Trophoblast cell (in vitro differentiated cells and primary cell): ENCODE measurements around the gene PAMR1.

Source experiments
- DNase-seq, 2 donors: peaks; one replicate each; pipeline ENCODE4 v3.0.0-alpha.2; 2016
- H2AFZ ChIP-seq: 2 replicates; pipeline ENCODE4 v1.6.1; 2013; ENCODE audit warnings: low read length, moderate library complexity, mild to moderate bottlenecking; ENCODE audit not compliant: insufficient read depth, poor library complexity
- H2AK5ac ChIP-seq: 2 replicates; pipeline ENCODE4 v1.6.1; 2013; ENCODE audit warnings: mild to moderate bottlenecking, low read length
- H2BK120ac ChIP-seq: 2 replicates; pipeline ENCODE4 v1.6.1; 2013; ENCODE audit warnings: low read length, mild to moderate bottlenecking, moderate library complexity; ENCODE audit not compliant: insufficient read depth, poor library complexity
- H2BK12ac ChIP-seq: 2 replicates; pipeline ENCODE4 v1.6.1; 2013; ENCODE audit warnings: mild to moderate bottlenecking, low read length, moderate library complexity
- H2BK5ac ChIP-seq: 2 replicates; pipeline ENCODE4 v1.6.1; 2013; ENCODE audit warnings: low read length, low read depth, moderate library complexity, mild to moderate bottlenecking; ENCODE audit not compliant: poor library complexity
- H3K14ac ChIP-seq: 2 replicates; pipeline ENCODE4 v1.6.1; 2013; ENCODE audit warnings: mild to moderate bottlenecking, low read length
- H3K18ac ChIP-seq: 2 replicates; pipeline ENCODE4 v1.6.1; 2013; ENCODE audit warnings: mild to moderate bottlenecking, low read length
- H3K23ac ChIP-seq: 2 replicates; pipeline ENCODE4 v1.6.1; 2013; ENCODE audit warnings: low read length
- H3K27ac ChIP-seq: 2 replicates; pipeline ENCODE4 v1.5.1; 2013; ENCODE audit warnings: low read depth, mild to moderate bottlenecking, inconsistent platforms, low read length, moderate library complexity
- H3K27me3 ChIP-seq: 2 replicates; pipeline ENCODE4 v1.6.1; 2013; ENCODE audit warnings: inconsistent platforms, mild to moderate bottlenecking, low read length, moderate library complexity; ENCODE audit not compliant: insufficient read depth
- H3K36me3 ChIP-seq, 2 experiments: 1 replicate in 1 of 2; 2 replicates in 1 of 2; pipeline ENCODE4 v1.6.1; 2013; ENCODE audit warnings: low read length in 2 of 2, mild to moderate bottlenecking in 2 of 2, moderate library complexity in 1 of 2; ENCODE audit not compliant: insufficient read depth in 2 of 2, control insufficient read depth in 1 of 2
- H3K4ac ChIP-seq: 2 replicates; pipeline ENCODE4 v1.6.1; 2013; ENCODE audit warnings: low read depth, mild to moderate bottlenecking, low read length, moderate library complexity
- H3K4me1 ChIP-seq, 2 experiments: 1 replicate in 1 of 2; 2 replicates in 1 of 2; pipeline ENCODE4 v1.6.1; 2013; ENCODE audit warnings: low read length in 2 of 2, mild to moderate bottlenecking in 2 of 2, moderate library complexity in 1 of 2; ENCODE audit not compliant: insufficient read depth in 2 of 2, control insufficient read depth in 1 of 2
- H3K4me2 ChIP-seq: 2 replicates; pipeline ENCODE4 v1.6.1; 2013; ENCODE audit warnings: inconsistent platforms, mild to moderate bottlenecking, low read length, moderate library complexity
- H3K4me3 ChIP-seq: 2 replicates; pipeline ENCODE4 v1.5.1; 2013; ENCODE audit warnings: mild to moderate bottlenecking, low read depth, low read length, inconsistent platforms
- H3K79me1 ChIP-seq: one replicate; pipeline ENCODE4 v1.6.1; 2013; ENCODE audit warnings: low read length
- H3K79me2 ChIP-seq: 2 replicates; pipeline ENCODE4 v1.6.1; 2013; ENCODE audit warnings: low read length, mild to moderate bottlenecking; ENCODE audit not compliant: control insufficient read depth, insufficient read depth, poor library complexity
- H3K9ac ChIP-seq: 2 replicates; pipeline ENCODE4 v1.6.1; 2013; ENCODE audit warnings: mild to moderate bottlenecking, low read length
- H3K9me3 ChIP-seq: 2 replicates; pipeline ENCODE4 v1.6.1; 2013; ENCODE audit warnings: low read depth, mild to moderate bottlenecking, control low read depth, inconsistent platforms, low read length; ENCODE audit not compliant: insufficient read depth
- H4K12ac ChIP-seq: 2 replicates; pipeline ENCODE4 v1.6.1; 2013; ENCODE audit warnings: low read depth, mild to moderate bottlenecking, low read length, moderate library complexity
- H4K8ac ChIP-seq: 2 replicates; pipeline ENCODE4 v1.6.1; 2013; ENCODE audit warnings: low read depth, mild to moderate bottlenecking, low read length, moderate library complexity
- H4K91ac ChIP-seq: one replicate; pipeline ENCODE4 v1.6.1; 2013; ENCODE audit warnings: low read depth, mild to moderate bottlenecking, low read length, moderate library complexity
- WGBS: extraction: QIAGEN DNeasy Blood & Tissue Kit; methylation state at CpG from one replicate; pipeline ENCODE4 v1.1.7; 2013; ENCODE audit warnings: missing lambda C conversion rate; ENCODE audit not compliant: insufficient read length, insufficient coverage; ENCODE audit errors: extremely low coverage; 5-methylcytosine and 5-hydroxymethylcytosine counted together

PAMR1 gene

GRCh38 chr11:35526370-35526792 lies 965 bp upstream of the PAMR1 start:
- Histone ChIP-seq H3K23ac (no peak overlapping the region), H3K4me3 (no peak overlapping the region), H3K18ac (no peak overlapping the region), H3K14ac (no peak overlapping the region), H3K4me2 (peak overlapping the region; percentile 57), H2BK120ac (no peak overlapping the region), H4K8ac (no peak overlapping the region), H3K27ac (no peak overlapping the region), H3K4ac (no peak overlapping the region), H3K79me1 (no peaks in the 10 kb centered on the region), H4K91ac (no peak overlapping the region), H3K4me1 (peaks cover 9 to 12% of the 10 kb centered on the region in 2 experiments), H2AFZ (no peak overlapping the region), H3K36me3 (no peaks in the 10 kb centered on the region), H2BK5ac (no peak overlapping the region), H3K79me2 (no peaks in the 10 kb centered on the region), H3K9ac (no peak overlapping the region), H2BK12ac (no peak overlapping the region), H3K27me3 (peaks cover 3% of the 10 kb centered on the region), H2AK5ac (no peak overlapping the region), H4K12ac (no peak overlapping the region), H3K9me3 (peaks cover 2% of the 10 kb centered on the region)
- WGBS: no CpG with 5 or more reads among the region's 6 CpGs
- DNase-seq: no peak

DNA sequence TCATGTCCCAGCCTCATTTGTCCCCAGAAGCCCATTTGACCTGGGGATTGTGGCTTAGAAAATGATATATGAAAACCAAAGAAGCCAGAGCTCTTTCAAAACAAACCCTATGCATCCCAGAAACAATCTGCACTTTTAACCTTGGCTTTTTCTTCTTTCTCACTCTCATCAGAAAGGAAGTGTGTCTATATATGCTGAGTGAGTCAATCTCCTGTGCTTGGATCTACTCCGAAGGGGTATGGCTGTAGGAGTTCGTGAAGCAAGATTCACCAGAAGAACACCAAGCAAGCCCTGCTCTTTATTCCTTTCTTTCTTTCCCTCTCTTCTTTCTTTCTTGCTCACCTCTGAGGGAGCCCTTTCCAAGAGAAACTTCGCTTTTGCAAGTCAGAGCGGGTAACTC lies 636 bp downstream of the PAMR1 start:
- Histone ChIP-seq H3K27me3 (peaks cover 3% of the 10 kb centered on the region), H3K9ac (no peak overlapping the region), H3K18ac (no peak overlapping the region), H3K79me2 (no peaks in the 10 kb centered on the region), H2BK12ac (no peak overlapping the region), H3K4me3 (no peak overlapping the region), H4K12ac (no peak overlapping the region), H3K79me1 (no peaks in the 10 kb centered on the region), H3K4ac (no peak overlapping the region), H3K9me3 (peaks cover 2% of the 10 kb centered on the region), H2BK120ac (no peak overlapping the region), H3K23ac (no peak overlapping the region), H2AK5ac (no peak overlapping the region), H2AFZ (no peak overlapping the region), H3K36me3 (no peaks in the 10 kb centered on the region), H3K27ac (no peak overlapping the region), H3K4me2 (no peak overlapping the region), H3K4me1 (peaks cover 4 to 6% of the 10 kb centered on the region in 2 experiments), H4K8ac (no peak overlapping the region), H2BK5ac (no peak overlapping the region), H3K14ac (no peak overlapping the region), H4K91ac (no peak overlapping the region)
- DNase-seq: no peak
- WGBS: no CpG with 5 or more reads among the region's 4 CpGs

GRCh38 chr11:35523861-35524260 lies 1.6 kb downstream of the PAMR1 start:
- no peak overlapping the region for H4K12ac ChIP-seq
- H3K23ac ChIP-seq: no peak overlapping the region
- H3K14ac ChIP-seq: no peak overlapping the region
- no peak overlapping the region for H2BK120ac ChIP-seq
- no peak overlapping the region for H4K91ac ChIP-seq
- H3K27me3 ChIP-seq: peaks cover 3% of the 10 kb centered on the region
- no peaks in the 10 kb centered on the region for H3K79me2 ChIP-seq
- H3K4ac ChIP-seq: no peak overlapping the region
- no CpG with 5 or more reads among the region's 5 CpGs for WGBS
- H3K4me1 ChIP-seq: peaks cover 4 to 6% of the 10 kb centered on the region in 2 experiments
- H3K36me3 ChIP-seq: no peaks in the 10 kb centered on the region
- no peak overlapping the region for H3K4me3 ChIP-seq
- no peaks in the 10 kb centered on the region for H3K79me1 ChIP-seq
- H3K18ac ChIP-seq: no peak overlapping the region
- DNase-seq: no peak
- no peak overlapping the region for H2AK5ac ChIP-seq
- no peak overlapping the region for H3K27ac ChIP-seq
- peaks cover 2% of the 10 kb centered on the region for H3K9me3 ChIP-seq
- no peak overlapping the region for H2AFZ ChIP-seq
- no peak overlapping the region for H2BK12ac ChIP-seq
- no peak overlapping the region for H4K8ac ChIP-seq
- H3K9ac ChIP-seq: no peak overlapping the region
- no peak overlapping the region for H3K4me2 ChIP-seq
- H2BK5ac ChIP-seq: no peak overlapping the region

DNA sequence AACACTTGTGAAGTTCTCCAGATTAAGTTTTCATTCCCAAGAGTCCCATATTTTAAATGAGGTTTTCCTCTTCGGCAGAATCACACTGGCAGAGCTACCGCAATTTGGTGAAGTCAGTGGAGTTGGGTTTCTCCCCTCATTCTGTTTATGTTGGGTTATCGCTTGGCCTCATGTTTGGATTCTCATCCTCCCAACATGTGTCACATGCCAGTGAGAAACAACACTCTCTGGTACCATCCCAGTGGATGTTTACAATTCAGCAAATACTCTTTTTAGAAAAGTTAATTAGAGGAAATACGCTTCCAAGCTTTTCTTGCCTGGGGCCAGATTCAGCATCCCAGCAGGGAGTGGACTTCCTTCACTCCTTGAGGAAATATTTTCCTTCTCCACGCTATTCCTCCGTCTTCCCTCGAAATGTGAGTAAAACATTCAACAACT lies 2.1 kb downstream of the PAMR1 start:
- H2BK5ac ChIP-seq: no peak overlapping the region
- no peak overlapping the region for H3K18ac ChIP-seq
- no peaks in the 10 kb centered on the region for H3K79me2 ChIP-seq
- H3K9ac ChIP-seq: no peak overlapping the region
- peaks cover 2% of the 10 kb centered on the region for H3K9me3 ChIP-seq
- peaks cover 3% of the 10 kb centered on the region for H3K27me3 ChIP-seq
- no peak overlapping the region for H4K91ac ChIP-seq
- DNase-seq: no peak
- no CpG with 5 or more reads among the region's 7 CpGs for WGBS
- H3K4me2 ChIP-seq: no peak overlapping the region
- peaks cover 4 to 6% of the 10 kb centered on the region in 2 experiments for H3K4me1 ChIP-seq
- no peak overlapping the region for H3K27ac ChIP-seq
- no peak overlapping the region for H3K4me3 ChIP-seq
- H4K12ac ChIP-seq: no peak overlapping the region
- H3K36me3 ChIP-seq: no peaks in the 10 kb centered on the region
- H3K14ac ChIP-seq: no peak overlapping the region
- H3K23ac ChIP-seq: no peak overlapping the region
- H3K4ac ChIP-seq: no peak overlapping the region
- no peak overlapping the region for H4K8ac ChIP-seq
- H2AFZ ChIP-seq: no peak overlapping the region
- no peak overlapping the region for H2AK5ac ChIP-seq
- H3K79me1 ChIP-seq: no peaks in the 10 kb centered on the region
- H2BK120ac ChIP-seq: no peak overlapping the region
- no peak overlapping the region for H2BK12ac ChIP-seq
